ENCODE measurements around the gene WEE1.
"Not testable (repeated sequence)": the region's sequence is repeated elsewhere in the genome, so short reads cannot be mapped to it uniquely, and the experiment has no call there.

WEE1 gene

DNA sequence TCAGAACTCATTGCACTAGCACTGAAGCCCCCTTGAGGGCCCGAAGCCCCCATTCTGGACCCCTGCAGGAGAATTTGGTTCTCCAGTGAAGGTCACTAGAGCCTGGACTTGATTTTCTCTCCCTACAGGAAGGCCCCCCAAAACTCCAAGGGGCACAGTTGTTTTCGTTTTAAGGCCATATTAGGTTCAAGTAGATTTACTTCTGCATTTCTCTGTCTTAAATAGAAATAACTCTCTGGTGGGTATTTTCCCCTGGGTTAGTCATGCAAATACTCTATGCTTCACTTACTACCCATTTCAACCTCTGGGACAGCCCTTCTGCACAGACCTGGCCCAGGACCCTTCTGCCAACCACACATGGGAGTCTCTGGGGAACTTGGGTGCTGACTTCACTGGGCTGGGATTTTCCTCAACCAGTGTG is 41.6 kb downstream of the WEE1 start:
- TF ChIP-seq, protein P1, sequence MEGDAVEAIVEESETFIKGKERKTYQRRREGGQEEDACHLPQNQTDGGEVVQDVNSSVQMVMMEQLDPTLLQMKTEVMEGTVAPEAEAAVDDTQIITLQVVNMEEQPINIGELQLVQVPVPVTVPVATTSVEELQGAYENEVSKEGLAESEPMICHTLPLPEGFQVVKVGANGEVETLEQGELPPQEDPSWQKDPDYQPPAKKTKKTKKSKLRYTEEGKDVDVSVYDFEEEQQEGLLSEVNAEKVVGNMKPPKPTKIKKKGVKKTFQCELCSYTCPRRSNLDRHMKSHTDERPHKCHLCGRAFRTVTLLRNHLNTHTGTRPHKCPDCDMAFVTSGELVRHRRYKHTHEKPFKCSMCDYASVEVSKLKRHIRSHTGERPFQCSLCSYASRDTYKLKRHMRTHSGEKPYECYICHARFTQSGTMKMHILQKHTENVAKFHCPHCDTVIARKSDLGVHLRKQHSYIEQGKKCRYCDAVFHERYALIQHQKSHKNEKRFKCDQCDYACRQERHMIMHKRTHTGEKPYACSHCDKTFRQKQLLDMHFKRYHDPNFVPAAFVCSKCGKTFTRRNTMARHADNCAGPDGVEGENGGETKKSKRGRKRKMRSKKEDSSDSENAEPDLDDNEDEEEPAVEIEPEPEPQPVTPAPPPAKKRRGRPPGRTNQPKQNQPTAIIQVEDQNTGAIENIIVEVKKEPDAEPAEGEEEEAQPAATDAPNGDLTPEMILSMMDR (IDR thresholded peaks at IDR 0.05; ENCODE audit: insufficient read depth, low read depth, low read length, missing control alignments): no peak
- DNase-seq (ENCODE audit: low read depth): no peak
- H3K4me3 ChIP-seq (ENCODE audit: low read length): no peak overlapping the region

DNA sequence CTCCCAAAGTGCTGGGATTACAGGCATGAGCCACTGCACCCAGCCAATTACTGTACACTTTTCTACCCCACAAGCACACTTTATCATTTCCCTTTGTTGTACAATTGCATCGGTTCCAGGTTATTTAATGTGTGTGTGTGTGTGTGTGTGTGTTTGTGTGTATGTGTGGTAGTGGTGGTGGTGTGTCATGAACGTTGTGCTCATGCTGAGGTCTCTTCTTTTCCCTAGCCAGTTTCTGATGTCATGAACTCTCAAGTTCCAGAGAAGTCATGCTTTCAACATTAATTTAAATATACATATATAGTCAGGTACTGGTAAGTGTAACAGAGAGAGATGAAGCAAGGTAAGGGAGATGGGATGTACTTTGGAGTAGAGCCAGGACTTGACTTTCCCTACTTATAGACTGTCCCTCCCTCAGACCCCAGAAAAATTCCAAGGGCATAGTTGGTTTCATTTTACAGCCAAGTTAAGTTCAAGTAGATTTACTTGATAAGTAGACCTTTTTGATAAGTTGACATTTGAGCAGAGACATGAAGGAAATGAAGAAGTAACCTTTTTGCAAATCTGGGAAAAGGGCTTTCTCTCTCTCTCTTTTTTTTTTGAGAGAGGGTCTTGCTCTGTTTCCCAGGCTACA is 42.7 kb downstream of the WEE1 start:
- TF ChIP-seq, protein P1 (IDR thresholded peaks at IDR 0.05; ENCODE audit: insufficient read depth, low read depth, low read length, missing control alignments): no peak
- H3K4me3 ChIP-seq (ENCODE audit: low read length): no peak overlapping the region
- no peak for DNase-seq (ENCODE audit: low read depth)

DNA sequence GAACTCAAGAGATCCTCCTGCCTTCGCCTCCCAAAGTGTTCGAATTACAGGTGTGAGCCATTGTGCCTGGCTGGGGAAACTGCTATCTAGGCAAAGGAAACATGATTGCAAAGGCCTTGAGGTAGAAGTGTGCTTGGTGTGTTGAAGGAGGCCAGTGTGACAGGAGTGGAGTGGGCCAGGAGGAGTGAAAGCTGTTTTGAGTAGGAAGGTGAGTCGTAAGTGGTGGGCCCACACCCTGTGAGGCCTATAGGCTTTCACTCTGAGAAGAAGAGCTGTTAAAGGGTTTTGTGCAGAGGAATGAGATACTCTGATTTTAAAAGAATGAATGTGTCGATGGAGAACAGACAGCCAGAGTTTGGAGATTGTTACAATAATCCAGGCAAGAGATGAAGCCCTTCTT is 43.4 kb downstream of the WEE1 start:
- H3K4me3 ChIP-seq (ENCODE audit: low read length): no peak overlapping the region

DNA sequence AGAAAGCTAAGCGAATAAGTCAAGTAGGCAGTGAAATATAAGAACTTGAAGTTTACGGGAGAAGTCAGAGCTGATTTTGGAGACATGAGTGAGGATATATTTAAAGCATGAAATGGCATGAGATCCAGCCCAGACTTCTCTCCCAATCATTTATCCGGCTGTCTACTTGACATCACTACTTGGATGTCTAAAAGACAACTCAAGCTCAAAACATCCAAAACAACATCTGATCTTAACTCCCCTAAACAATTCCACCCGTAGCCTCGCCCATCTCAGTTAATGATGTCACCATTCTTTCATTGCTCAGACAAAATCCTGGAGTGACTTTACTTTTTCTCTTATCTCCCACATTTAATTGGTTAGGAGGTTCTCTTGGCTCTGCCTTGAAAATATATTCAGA is 44.5 kb downstream of the WEE1 start:
- peak; percentile 73 for DNase-seq (ENCODE audit: low read depth)
- TF ChIP-seq, protein P1 (IDR thresholded peaks at IDR 0.05; ENCODE audit: insufficient read depth, low read depth, low read length, missing control alignments): no peak
- no peak overlapping the region for H3K4me3 ChIP-seq (ENCODE audit: low read length)

More for the DNA sequence above, 43.4 kb downstream of the WEE1 start:
- no peak for DNase-seq (ENCODE audit: low read depth)
- TF ChIP-seq, protein P1 (IDR thresholded peaks at IDR 0.05; ENCODE audit: insufficient read depth, low read depth, low read length, missing control alignments): no peak

DNA sequence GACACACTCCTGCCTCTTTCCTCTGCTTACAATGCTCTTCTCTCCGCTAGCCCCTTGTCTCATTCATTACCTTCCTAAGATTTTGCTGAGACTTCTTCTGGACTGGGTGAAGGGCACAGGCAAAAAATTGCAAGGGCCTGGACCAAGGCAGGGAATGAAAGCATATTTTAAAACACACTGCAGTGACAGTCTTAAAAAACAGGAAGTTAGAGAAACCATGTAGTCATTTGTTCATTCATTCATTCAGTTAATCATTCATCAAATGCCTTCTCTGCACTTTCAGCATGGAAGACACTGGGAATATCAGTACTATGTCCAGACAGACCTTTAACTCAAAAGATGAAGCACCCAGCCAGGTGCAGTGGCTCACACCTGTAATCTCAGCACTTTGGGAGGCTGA is 45.5 kb downstream of the WEE1 start:
- DNase-seq (ENCODE audit: low read depth): no peak
- H3K4me3 ChIP-seq (ENCODE audit: low read length): no peak overlapping the region
- TF ChIP-seq, protein P1 (IDR thresholded peaks at IDR 0.05; ENCODE audit: insufficient read depth, low read depth, low read length, missing control alignments): no peak

DNA sequence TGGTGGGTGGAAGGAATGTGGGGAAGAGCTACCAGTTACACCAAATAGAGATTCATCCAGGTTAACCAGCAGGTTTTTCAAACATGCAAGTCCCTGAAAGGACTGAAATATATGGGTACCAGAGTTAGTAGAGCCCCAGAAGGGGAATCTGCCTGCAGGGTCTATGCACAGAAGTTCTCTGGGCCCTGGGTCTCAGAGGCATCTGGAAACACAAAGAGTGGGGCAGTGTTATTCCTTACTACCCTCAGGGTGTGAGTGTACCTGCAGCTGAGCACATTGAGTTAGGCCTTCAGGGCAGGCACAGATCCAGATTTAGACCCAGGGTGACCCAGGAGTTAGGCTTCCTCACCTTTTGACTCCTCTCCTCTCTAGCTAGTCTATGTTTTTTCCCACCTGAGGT is 46.5 kb downstream of the WEE1 start:
- DNase-seq (ENCODE audit: low read depth): no peak
- H3K4me3 ChIP-seq (ENCODE audit: low read length): no peak overlapping the region
- TF ChIP-seq, protein P1 (IDR thresholded peaks at IDR 0.05; ENCODE audit: insufficient read depth, low read depth, low read length, missing control alignments): no peak

DNA sequence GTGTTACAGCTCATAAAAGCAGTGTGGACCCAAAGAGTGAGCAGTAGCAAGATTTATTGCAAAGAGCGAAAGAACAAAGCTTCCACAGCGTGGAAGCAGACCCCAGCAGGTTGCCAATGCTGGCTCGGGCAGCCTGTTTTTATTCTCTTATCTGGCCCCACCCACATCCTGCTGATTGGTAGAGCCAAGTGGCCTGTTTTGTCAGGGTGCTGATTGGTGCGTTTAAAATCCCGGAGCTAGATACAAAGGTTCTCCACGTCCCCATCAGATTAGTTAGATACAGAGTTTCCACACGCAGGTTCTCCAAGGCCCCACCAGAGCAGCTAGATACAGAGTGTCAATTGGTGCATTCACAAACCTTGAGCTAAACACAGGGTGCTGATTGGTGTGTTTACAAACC is 48.9 kb downstream of the WEE1 start:
- H3K4me3 ChIP-seq (ENCODE audit: low read length); DNase-seq (ENCODE audit: low read depth): not testable (repeated sequence)

DNA sequence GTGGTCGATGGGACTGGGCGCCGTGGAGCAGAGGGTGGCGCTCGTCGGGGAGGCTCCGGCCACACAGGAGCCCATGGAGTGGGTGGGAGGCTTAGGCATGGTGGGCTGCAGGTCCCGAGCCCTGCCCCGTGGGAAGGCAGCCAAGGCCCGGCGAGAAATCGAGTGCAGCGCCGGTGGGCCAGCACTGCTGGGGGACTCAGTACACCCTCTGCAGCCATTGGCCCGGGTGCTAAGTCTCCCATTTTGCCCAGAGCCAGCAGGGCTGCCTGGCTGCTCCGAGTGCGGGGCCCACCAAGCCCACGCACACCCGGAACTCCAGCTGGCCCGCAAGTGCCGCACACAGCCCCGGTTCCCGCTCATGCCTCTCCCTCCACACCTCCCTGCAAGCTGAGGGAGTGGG is 49.6 kb downstream of the WEE1 start:
- not testable (repeated sequence) for H3K4me3 ChIP-seq (ENCODE audit: low read length); DNase-seq (ENCODE audit: low read depth)

Data from epithelial cell of esophagus (primary cell).